Measurements from ENCODE around the gene IQCM. TPM values are rescaled to one million over a fixed set of nuclear protein-coding genes. Genes with fewer than 3 reads are reported as not detected.

Gene IQCM
- total RNA-seq, 4 donors from 2014 or later, result not detected

DNA sequence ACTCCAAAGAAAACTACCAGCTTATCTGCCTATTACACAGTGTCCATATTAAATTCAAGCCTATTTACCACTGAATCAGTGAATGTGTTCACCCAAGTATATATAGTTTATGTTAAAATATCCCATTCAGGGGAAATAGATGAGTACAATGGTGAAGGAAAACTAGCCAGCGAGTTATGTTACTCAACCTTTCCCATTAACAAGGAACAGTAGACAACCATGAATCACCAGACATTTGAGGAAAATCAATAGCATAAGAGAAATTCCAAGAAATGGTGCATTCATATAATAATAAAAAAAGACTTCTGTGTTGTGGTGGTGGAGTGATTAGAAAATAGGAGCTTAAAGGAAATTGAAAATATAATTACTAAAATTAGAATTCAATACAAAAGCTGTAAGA is 21.3 kb downstream of the IQCM start:
- no peaks in the 10 kb centered on the region for H3K36me3 ChIP-seq
- no peak overlapping the region for H3K4me3 ChIP-seq (replicated peaks in 1 of 3)
- H3K27me3 ChIP-seq, result no peaks in the 10 kb centered on the region
- TF ChIP-seq, protein P1, sequence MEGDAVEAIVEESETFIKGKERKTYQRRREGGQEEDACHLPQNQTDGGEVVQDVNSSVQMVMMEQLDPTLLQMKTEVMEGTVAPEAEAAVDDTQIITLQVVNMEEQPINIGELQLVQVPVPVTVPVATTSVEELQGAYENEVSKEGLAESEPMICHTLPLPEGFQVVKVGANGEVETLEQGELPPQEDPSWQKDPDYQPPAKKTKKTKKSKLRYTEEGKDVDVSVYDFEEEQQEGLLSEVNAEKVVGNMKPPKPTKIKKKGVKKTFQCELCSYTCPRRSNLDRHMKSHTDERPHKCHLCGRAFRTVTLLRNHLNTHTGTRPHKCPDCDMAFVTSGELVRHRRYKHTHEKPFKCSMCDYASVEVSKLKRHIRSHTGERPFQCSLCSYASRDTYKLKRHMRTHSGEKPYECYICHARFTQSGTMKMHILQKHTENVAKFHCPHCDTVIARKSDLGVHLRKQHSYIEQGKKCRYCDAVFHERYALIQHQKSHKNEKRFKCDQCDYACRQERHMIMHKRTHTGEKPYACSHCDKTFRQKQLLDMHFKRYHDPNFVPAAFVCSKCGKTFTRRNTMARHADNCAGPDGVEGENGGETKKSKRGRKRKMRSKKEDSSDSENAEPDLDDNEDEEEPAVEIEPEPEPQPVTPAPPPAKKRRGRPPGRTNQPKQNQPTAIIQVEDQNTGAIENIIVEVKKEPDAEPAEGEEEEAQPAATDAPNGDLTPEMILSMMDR (IDR thresholded peaks at IDR 0.05), result no peak
- no peak for DNase-seq
- H3K9me3 ChIP-seq, result no peaks in the 10 kb centered on the region
- intact Hi-C loops (cut with DNase I), result no loop called here
- peaks cover 11 to 12% of the 10 kb centered on the region in 2 donors for H3K4me1 ChIP-seq
- 93 to 98% methylated on average over 1 of the region's 1 CpG for WGBS, 2 donors
- no peak overlapping the region for H3K27ac ChIP-seq

DNA sequence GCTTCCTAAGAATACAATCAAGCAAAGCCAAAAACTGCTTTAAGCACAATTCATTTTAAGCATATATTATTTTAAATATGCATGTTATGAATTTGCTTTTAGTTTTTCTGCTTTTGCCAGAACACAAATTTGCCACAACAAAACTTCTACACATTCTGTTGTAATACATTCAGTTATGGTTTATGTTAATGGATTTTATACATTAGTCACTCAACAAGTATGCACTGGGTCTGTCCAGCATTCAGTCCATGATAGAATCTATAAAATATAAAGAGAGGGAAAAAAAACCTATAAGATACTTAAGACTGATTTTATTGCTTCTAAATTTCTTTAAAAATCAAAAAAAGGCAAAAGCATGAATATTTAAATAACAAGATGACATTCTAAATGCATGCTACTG is 22.2 kb downstream of the IQCM start:
- Histone ChIP-seq H3K4me3 (replicated peaks in 1 of 3) (no peak overlapping the region), H3K27ac (no peak overlapping the region), H3K4me1 (peaks cover 11 to 12% of the 10 kb centered on the region in 2 donors), H3K36me3 (no peaks in the 10 kb centered on the region), H3K9me3 (no peaks in the 10 kb centered on the region), H3K27me3 (no peaks in the 10 kb centered on the region)
- TF ChIP-seq, protein P1 (IDR thresholded peaks at IDR 0.05), result no peak
- TF ChIP-seq POLR2A (IDR thresholded peaks at IDR 0.05), result no peak
- no peak for DNase-seq
- intact Hi-C loops (cut with DNase I), result no loop called here

DNA sequence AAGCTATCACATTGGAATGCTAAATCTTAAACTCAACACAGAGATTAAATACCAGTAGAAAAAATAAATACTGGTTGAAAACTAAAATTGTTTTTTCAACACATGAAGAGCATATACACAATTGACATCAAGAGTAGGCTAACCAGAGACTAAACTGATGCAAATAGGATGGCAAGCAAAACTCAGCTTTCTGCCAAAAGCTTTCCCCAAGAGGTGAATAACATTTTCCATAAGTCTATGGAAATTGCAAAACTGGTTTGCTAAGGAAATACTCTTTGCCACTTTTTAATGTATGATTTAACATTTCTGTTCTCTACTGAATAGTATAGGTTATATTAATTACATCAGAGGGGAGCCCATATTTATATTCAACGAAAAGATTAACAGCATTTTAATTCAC is 23.8 kb downstream of the IQCM start:
- WGBS, 2 donors, result 78 to 81% methylated on average over 1 of the region's 1 CpG
- no peak overlapping the region for H3K27ac ChIP-seq

DNA sequence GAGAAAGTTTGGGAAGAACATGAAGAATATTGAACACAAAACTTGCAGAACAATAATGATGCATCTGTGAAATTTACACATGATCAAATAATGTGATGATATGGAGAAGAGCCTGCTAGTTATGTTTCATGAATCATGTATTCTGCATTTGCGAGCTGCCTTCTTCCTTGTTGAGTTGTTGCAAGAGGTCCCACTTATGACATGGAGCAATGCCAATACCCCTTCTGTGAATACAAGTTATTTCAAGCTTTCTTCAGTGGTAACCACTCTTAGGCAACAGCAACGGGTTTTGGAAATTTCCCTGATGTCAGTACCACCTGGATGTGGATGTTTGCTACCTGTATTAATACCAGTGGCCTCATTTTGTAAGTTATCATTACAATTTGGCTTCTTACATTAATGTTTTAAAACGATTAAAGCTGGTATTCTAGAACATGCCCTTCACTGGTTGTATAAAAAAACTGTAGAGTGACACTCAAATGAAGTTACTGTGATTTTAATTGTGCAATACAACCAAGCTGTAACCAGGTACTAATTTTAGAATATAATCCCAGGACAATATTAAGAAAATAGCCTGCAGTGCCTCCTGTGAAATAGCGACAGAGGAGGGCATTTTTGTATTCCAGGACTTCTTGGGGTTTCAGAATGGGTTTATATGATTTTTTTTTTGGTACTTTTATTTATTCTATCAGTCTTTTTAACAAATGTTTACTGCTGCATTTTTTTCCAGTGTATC is 25.3 kb downstream of the IQCM start:
- peak; percentile 73 for DNase-seq
- Histone ChIP-seq H3K36me3 (no peaks in the 10 kb centered on the region), H3K9me3 (no peaks in the 10 kb centered on the region), H3K27ac (peak overlapping the region; percentile 45 to 82 (median 74)), H3K4me1 (peaks cover 10 to 11% of the 10 kb centered on the region in 2 donors), H3K27me3 (no peaks in the 10 kb centered on the region), H3K4me3 (replicated peaks in 1 of 3) (no peak overlapping the region)
- WGBS, 2 donors, result 27 to 36% methylated on average over 4 of the region's 4 CpGs
- intact Hi-C loops (cut with DNase I), result no loop called here
- no peak for TF ChIP-seq POLR2A (IDR thresholded peaks at IDR 0.05)
- TF ChIP-seq, protein P1 (IDR thresholded peaks at IDR 0.05), result peak in 2 of 6 experiments; percentile 16 to 21

More for the DNA sequence above, 23.8 kb downstream of the IQCM start:
- peaks cover 11 to 12% of the 10 kb centered on the region in 2 donors for H3K4me1 ChIP-seq
- H3K27me3 ChIP-seq, result no peaks in the 10 kb centered on the region
- TF ChIP-seq, protein P1 (IDR thresholded peaks at IDR 0.05), result no peak
- no peak for TF ChIP-seq POLR2A (IDR thresholded peaks at IDR 0.05)
- intact Hi-C loops (cut with DNase I), result no loop called here
- H3K36me3 ChIP-seq, result no peaks in the 10 kb centered on the region
- no peak overlapping the region for H3K4me3 ChIP-seq (replicated peaks in 1 of 3)
- H3K9me3 ChIP-seq, result no peaks in the 10 kb centered on the region
- DNase-seq, result no peak

DNA sequence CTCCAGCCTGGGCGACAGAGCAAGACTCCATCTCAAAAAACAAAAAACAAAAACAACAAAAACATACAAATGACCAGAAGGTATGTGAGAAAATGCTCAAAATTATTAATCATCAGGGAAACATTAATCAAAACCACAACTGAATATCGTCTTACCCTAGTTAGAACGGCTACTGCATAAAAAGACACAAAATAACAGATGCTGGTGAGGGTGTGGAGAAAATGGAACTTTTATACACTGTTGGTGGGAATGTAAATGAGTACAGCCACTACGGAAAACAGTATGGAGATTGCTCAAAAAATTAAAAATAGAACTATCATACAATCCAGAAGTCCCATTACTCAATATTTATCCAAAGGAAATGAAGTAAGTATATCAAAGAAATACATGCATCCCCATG is 27.3 kb downstream of the IQCM start:
- no peak for DNase-seq
- intact Hi-C loops (cut with DNase I), result no loop called here
- 83 to 95% methylated on average over 4 of the region's 4 CpGs for WGBS, 2 donors
- H3K27ac ChIP-seq, result no peak overlapping the region
- H3K9me3 ChIP-seq, result no peaks in the 10 kb centered on the region
- H3K36me3 ChIP-seq, result no peaks in the 10 kb centered on the region
- H3K27me3 ChIP-seq, result no peaks in the 10 kb centered on the region
- H3K4me3 ChIP-seq (replicated peaks in 1 of 3), result no peak overlapping the region
- TF ChIP-seq, protein P1 (IDR thresholded peaks at IDR 0.05), result no peak
- TF ChIP-seq POLR2A (IDR thresholded peaks at IDR 0.05), result no peak
- H3K4me1 ChIP-seq, result peaks cover 6 to 11% of the 10 kb centered on the region in 2 donors
